Frontal cortex (tissue), 4 donors: ENCODE data around the gene CMC2. TPM values are rescaled to one million over a fixed set of nuclear protein-coding genes. Genes with fewer than 3 reads are reported as not detected.

Experiments
- DNase-seq, 2 donors: peaks; one replicate each; pipeline ENCODE4 v3.0.0; 2012; ENCODE audit warnings: low spot score in 2 of 2
- FAIRE-seq: peaks from 2 replicates; lab custom pipeline; 2012; peaks lifted over from hg19 to GRCh38; lab: Jason Lieb, UNC
- total RNA-seq: library from RNA; depleted of rRNA; stranded (reverse); fragments of >200 nt; gene quantifications from one replicate; pipeline ENCODE4 v1.2.3, GENCODE V29; 2014
- donor health status: control.
- donor health status: control.
- donor health status: control.

The CMC2 gene
- total RNA-seq, 1 donor from 2014 or later: 37.9 TPM

GRCh38 chr16:80938879-80939260, 67.8 kb downstream of the CMC2 start:
- DNase-seq (no peak), FAIRE-seq (no peak)

DNA sequence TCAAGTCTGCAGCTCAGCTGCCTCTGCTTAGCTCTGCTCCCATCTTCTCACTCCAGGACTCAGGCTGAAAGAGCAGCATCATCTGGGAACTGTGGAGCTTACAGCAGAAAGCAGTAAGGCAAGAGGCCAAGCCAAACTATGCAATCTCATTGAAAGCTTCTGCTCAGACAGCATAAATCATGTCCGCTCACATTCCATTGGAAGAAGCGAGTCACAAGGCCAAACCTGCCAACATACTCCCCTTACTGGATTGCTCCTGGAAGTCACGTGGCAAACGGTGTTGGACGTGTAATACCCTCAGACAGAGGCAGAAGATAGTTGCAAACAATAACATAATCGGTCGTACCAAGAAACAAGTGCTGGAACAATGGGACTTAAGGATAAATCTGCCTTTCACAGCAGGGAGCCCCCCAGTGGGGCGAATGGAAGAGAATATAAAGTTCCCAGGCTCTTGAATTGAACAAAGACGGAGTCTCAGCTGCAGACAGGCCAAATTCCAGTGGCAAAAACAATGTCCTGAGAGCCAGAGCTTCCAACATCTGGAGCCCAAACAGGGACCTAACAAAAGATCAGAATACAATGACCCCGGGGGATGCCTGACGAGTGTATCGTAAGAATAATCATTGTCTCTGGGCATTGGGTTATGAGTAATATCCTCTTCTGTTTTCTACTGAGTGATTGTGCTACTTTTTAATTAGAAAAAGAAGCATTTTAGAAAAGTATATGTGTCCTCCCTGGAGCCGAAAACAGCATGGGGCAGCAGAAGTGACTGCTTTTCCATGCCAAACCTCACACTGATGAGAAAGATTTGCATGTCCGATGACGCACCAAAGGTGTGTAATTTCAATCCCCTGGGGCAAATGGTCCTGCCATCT, 68.4 kb downstream of the CMC2 start:
- DNase-seq: no peak
- no peak for FAIRE-seq

DNA sequence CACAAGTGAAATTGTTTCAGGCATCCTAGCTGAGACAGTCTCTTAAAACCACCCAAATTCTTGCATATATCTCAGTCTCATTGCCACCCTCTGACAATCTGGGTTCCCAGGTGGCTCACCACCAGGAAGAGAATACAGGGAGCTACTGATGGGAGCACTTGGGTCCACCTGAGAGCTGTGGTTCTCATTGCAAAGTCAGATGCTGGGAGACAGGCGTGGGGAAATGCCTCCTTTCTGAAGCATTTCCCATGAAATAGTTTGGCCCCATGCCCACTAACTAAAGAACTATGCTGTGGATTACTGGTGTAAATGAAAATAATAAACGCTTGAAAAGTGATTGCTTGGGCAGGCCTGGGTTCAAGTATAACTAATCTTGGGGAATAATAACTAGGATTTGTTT, 70.3 kb downstream of the CMC2 start:
- DNase-seq (no peak), FAIRE-seq (no peak)

- no peak for DNase-seq
- FAIRE-seq: no peak
These were observed 71.0 kb downstream of the CMC2 start for GRCh38 chr16:80935691-80936090.

GRCh38 chr16:80932708-80933095, 74.0 kb downstream of the CMC2 start:
- peak in 1 of 2 donors; percentile 41 for DNase-seq
- FAIRE-seq: no peak

- DNase-seq (peak; percentile 61 to 73), FAIRE-seq (no peak)
These were observed 74.6 kb downstream of the CMC2 start for GRCh38 chr16:80931801-80932707.

DNA sequence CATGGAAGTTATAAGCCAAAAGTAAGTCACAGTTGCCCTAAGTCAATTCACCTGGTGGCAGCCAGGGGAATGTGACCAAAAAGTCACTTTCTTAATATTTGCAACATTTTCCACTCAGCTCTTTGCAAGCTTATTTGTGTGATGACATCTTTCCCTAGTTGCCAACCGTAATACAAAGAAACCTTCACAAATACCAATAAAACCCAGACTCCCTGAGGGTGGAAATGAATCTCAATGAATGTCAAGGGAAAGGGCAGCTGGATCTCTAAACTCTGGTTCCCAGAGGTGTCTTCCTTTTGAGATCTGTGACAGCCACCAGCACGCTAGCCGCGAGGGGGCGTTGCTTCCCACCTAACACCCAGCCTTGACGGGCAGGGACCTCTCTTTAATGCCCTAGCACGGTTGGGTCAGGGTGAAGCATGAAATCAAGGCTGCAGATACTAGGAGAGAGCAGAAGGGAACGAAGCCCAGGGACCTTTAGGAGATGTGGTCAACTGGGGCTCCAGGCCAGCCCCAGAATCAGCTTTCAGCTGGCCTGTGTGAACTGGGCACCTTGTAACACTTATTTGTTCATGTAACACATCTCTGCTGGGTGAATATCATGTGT, 82.2 kb downstream of the CMC2 start:
- DNase-seq (peak in 1 of 2 donors; percentile 36), FAIRE-seq (no peak)

- FAIRE-seq (no peak), DNase-seq (no peak)
These were observed 83.3 kb downstream of the CMC2 start for GRCh38 chr16:80923356-80923755.

Other genes starting within 250 kb of the CMC2 start
- 9.4 TPM for gene CDYL2, start 202.3 kb downstream of the CMC2 start, total RNA-seq
- gene CENPN, start 329 bp upstream of the CMC2 start, total RNA-seq: 4.5 TPM
- 86.0 TPM for gene ATMIN, start 29.0 kb upstream of the CMC2 start, total RNA-seq
- 0.41 TPM for gene C16orf46, start 70.4 kb upstream of the CMC2 start, total RNA-seq
- gene GCSH, start 89.5 kb upstream of the CMC2 start, total RNA-seq: 31.0 TPM
- under 0.01 TPM for gene BCO1, start 231.8 kb upstream of the CMC2 start, total RNA-seq